Caco-2 (cell line): Measurements from ENCODE around the gene MAPK11. TPM values are rescaled to one million over a fixed set of nuclear protein-coding genes. Genes with fewer than 3 reads are reported as not detected.
A peak's percentile ranks its signal among the peaks of the same experiment; 100 is the strongest.

Experiments used
- BruUV-seq: library from RNA; stranded (reverse); fragments of 400-500 nt; replicated peaks from 2 replicates; lab custom pipeline; 2021; lab: Mats Ljungman, UMichigan
- CTCF ChIA-PET: fragments of 300-600 bp; sonication (Branson Sonifier 250); formaldehyde crosslinking; loops from one replicate; lab custom pipeline; 2022; ENCODE audit warnings: antibody characterized with exemption; lab: Charles Lee
- POLR2A ChIA-PET: fragments of 300-600 bp; sonication (Branson Sonifier 250); formaldehyde crosslinking; loops from one replicate; lab custom pipeline; 2022; ENCODE audit warnings: antibody characterized with exemption; lab: Charles Lee
- DNase-seq, 2 experiments: peaks; one replicate each; pipeline versions ENCODE4 v3.0.0 to v3.0.0-alpha.2; 2020 to 2022
- H3K27me3 ChIP-seq: replicated peaks from 2 replicates; pipeline ENCODE4 v1.6.0; 2011; ENCODE audit warnings: low read length; ENCODE audit not compliant: control insufficient read depth, insufficient read depth
- H3K36me3 ChIP-seq: 2 replicates; pipeline ENCODE4 v1.5.1; 2011; ENCODE audit warnings: low read length; ENCODE audit not compliant: control insufficient read depth, insufficient read depth
- H3K4me1 ChIP-seq: fragments of 250-450 bp; sonication (Bioruptor Pico); 2 replicates; pipeline ENCODE4 v1.5.1; 2020; ENCODE audit warnings: mild to moderate bottlenecking
- H3K4me3 ChIP-seq: 2 replicates; pipeline ENCODE4 v1.5.1; 2011; ENCODE audit warnings: low read depth, mild to moderate bottlenecking, control low read depth, low read length
- H3K9me3 ChIP-seq: fragments of 250-450 bp; sonication (Bioruptor Pico); 2 replicates; pipeline ENCODE4 v1.5.1; 2020; ENCODE audit warnings: mild to moderate bottlenecking, moderate library complexity
- H3K27ac Mint-ChIP-seq: one replicate; pipeline ENCODE4 v1.8.0; 2022; ENCODE audit warnings: mixed read lengths; ENCODE audit not compliant: unreplicated experiment
- H3K27me3 Mint-ChIP-seq: one replicate; pipeline ENCODE4 v1.8.0; 2022; ENCODE audit warnings: mixed read lengths; ENCODE audit not compliant: insufficient read depth, unreplicated experiment
- H3K36me3 Mint-ChIP-seq: one replicate; pipeline ENCODE4 v1.8.0; 2022; ENCODE audit warnings: mild to moderate bottlenecking, mixed read lengths; ENCODE audit not compliant: insufficient read depth, unreplicated experiment
- H3K4me1 Mint-ChIP-seq: one replicate; pipeline ENCODE4 v1.8.0; 2022; ENCODE audit warnings: low read depth, mixed read lengths; ENCODE audit not compliant: unreplicated experiment
- H3K4me3 Mint-ChIP-seq: one replicate; pipeline ENCODE4 v1.8.0; 2022; ENCODE audit warnings: mild to moderate bottlenecking, moderate library complexity, mixed read lengths; ENCODE audit not compliant: unreplicated experiment
- H3K9me3 Mint-ChIP-seq: one replicate; pipeline ENCODE4 v1.8.0; 2022; ENCODE audit warnings: mixed read lengths; ENCODE audit not compliant: unreplicated experiment
- intact Hi-C: fragments of 100-400 bp; cut with micrococcal nuclease; formaldehyde crosslinking; loops from one replicate; pipeline ENCODE4 v1.10.0; 2022; ENCODE audit not compliant: unreplicated experiment
- total RNA-seq: library from RNA; stranded (reverse); gene quantifications from 2 replicates; pipeline ENCODE4 v1.2.3, GENCODE V29; 2022
- TF ChIP-seq, protein P1 (sequence below), 2 experiments: fragments of 200-600 bp in 1 of 2; IDR thresholded peaks; 1 replicate in 1 of 2; 2 replicates in 1 of 2; pipeline versions ENCODE4 v1.5.1 to v1.8.0; 2011 to 2022; ENCODE audit warnings: antibody characterized with exemption in 1 of 2, control low read depth in 1 of 2, inconsistent platforms in 1 of 2, low read depth in 1 of 2, low read length in 1 of 2, mild to moderate bottlenecking in 1 of 2, moderate library complexity in 1 of 2; ENCODE audit not compliant: insufficient read depth in 1 of 2, severe bottlenecking in 1 of 2, unreplicated experiment in 1 of 2

Gene MAPK11
- total RNA-seq, 1 experiment from 2014 or later, result 1.3 TPM

DNA sequence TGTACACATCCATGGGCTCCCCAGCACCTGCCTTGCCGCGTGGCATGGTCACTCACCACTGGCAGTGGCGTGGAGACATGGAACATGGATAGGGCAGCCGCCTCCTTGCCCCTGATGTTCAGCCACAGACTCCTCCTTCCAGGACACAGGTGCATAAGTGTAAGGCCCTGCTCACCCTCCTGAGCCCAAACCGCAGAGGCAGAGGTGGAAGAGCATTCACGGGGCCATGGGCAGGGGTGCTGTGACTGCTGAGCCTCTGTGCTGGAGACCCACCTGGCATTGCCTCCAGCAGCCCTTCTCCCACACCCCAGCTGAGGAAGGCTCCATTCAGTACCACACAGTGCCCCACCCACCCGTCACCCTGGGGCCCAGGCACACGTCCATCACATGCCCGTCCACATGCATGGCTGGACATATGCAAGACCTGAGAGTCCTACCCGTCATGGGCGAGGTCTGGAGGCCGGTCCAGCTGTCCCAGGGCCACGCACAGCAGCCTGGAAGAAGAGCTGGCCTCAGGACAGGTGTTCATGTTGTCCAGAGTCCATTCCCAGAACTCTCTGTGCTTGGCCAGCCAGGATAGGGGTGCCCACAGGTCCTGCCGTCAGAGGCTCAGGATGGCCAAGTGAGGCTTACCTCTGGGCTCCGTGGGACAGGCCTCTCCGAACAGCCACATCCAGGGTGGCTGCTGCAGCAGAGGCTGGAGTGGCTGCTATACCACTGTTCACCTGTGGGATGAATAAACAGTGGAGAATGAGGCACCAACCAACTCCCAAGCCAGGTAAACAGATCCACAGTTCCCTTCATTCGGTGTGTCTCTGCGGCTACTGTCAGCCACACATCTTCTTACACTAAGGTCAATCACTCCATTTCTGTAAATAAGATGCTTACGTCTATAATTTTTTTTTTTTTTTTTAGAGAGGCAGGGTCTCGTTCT, 23.7 kb downstream of the MAPK11 start:
- Mint-ChIP-seq H3K4me1 (peaks cover 4% of the 10 kb centered on the region), H3K36me3 (peaks cover 56% of the 10 kb centered on the region), H3K4me3 (peak overlapping the region; percentile 76), H3K27ac (no peak overlapping the region), H3K27me3 (no peaks in the 10 kb centered on the region), H3K9me3 (no peaks in the 10 kb centered on the region)
- Histone ChIP-seq H3K27me3 (no peaks in the 10 kb centered on the region), H3K4me3 (peak overlapping the region; percentile 58; the same call in 1 of the 2 replicates), H3K4me1 (peaks cover 19% of the 10 kb centered on the region), H3K9me3 (no peaks in the 10 kb centered on the region), H3K36me3 (peaks cover 9% of the 10 kb centered on the region; the same call in 1 of the 2 replicates)
- intact Hi-C loops, result no loop called here
- POLR2A ChIA-PET, result no interaction called here
- CTCF ChIA-PET, result no interaction called here
- TF ChIP-seq, protein P1, sequence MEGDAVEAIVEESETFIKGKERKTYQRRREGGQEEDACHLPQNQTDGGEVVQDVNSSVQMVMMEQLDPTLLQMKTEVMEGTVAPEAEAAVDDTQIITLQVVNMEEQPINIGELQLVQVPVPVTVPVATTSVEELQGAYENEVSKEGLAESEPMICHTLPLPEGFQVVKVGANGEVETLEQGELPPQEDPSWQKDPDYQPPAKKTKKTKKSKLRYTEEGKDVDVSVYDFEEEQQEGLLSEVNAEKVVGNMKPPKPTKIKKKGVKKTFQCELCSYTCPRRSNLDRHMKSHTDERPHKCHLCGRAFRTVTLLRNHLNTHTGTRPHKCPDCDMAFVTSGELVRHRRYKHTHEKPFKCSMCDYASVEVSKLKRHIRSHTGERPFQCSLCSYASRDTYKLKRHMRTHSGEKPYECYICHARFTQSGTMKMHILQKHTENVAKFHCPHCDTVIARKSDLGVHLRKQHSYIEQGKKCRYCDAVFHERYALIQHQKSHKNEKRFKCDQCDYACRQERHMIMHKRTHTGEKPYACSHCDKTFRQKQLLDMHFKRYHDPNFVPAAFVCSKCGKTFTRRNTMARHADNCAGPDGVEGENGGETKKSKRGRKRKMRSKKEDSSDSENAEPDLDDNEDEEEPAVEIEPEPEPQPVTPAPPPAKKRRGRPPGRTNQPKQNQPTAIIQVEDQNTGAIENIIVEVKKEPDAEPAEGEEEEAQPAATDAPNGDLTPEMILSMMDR (IDR thresholded peaks at IDR 0.05; ENCODE audit: insufficient read depth in 1 of 2, low read depth in 1 of 2, low read length in 1 of 2, severe bottlenecking in 1 of 2, unreplicated experiment in 1 of 2), result peak in 1 of 2 experiments; percentile 26
- DNase-seq, result peak in 1 of 2 experiments; percentile 54
- no TSS peak for BruUV-seq

DNA sequence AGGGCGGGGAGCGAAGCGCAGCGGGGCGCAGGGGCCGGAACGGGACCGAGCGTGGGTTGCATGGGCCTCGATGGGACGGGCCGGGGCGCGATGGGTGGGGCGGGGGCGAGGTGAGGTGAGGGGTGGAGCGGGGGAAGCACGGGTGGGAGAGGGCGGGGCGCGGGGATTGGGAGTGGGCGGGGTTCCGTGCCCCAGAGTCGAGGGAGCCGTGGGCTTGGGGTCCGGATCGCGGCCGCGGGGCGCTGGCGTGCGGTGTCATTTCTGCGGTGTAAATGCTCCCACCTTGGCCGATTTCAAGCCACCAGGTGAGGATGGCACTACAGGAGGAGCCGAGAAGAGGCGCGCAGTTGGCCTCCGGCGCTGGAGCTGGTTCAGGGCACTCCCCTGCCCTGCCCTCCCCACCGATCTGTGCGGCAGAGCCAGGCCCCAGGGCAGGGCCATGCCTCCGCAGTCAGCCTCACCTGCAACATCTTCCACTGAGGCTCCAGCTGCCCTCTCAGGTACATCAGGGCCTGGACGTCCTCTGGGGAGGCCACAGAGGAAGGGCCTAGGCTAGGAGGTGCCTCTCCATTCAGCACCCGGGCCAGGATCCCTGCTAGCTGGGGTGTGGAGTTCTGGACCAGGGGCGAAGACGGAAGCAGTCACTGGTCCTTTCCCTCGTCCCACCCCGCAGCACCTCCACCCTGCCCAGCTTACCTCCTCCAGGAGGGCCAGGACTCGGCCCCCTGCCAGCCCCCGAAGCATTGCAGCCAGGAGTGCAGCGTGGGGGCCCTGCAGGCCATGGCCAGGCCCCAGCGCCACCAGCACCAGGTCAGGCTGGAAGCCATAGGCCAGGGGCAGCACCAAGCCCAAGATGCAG, 24.7 kb downstream of the MAPK11 start:
- H3K4me1 Mint-ChIP-seq, result peaks cover 8% of the 10 kb centered on the region
- H3K27me3 Mint-ChIP-seq, result no peaks in the 10 kb centered on the region
- peaks cover 56% of the 10 kb centered on the region for H3K36me3 Mint-ChIP-seq
- peaks cover 17% of the 10 kb centered on the region for H3K4me1 ChIP-seq
- peaks cover 9% of the 10 kb centered on the region; the same call in 1 of the 2 replicates for H3K36me3 ChIP-seq
- peak overlapping the region; percentile 87 for H3K27ac Mint-ChIP-seq
- H3K27me3 ChIP-seq, result no peaks in the 10 kb centered on the region
- POLR2A ChIA-PET, result no interaction called here
- CTCF ChIA-PET, result interaction anchor here (0.5 to 2.5 kb wide), 3 partner anchors 50 to 97 kb away, joined by 3 to 8 read pairs (median 3); no protein-coding TSS in a partner anchor
- TF ChIP-seq, protein P1 (IDR thresholded peaks at IDR 0.05; ENCODE audit: insufficient read depth in 1 of 2, low read depth in 1 of 2, low read length in 1 of 2, severe bottlenecking in 1 of 2, unreplicated experiment in 1 of 2), result no peak
- H3K4me3 Mint-ChIP-seq, result peak overlapping the region; percentile 76
- H3K4me3 ChIP-seq, result peak overlapping the region; percentile 58
- BruUV-seq, result no TSS peak
- intact Hi-C loops, result no loop called here
- H3K9me3 Mint-ChIP-seq, result no peaks in the 10 kb centered on the region
- no peak for DNase-seq
- H3K9me3 ChIP-seq, result no peaks in the 10 kb centered on the region
